ENCODE data around the gene FBLIM1.

The FBLIM1 gene

GRCh38 chr1:15808955-15809354 is 50.4 kb downstream of the FBLIM1 start:
- no peak overlapping the region for H3K4me3 ChIP-seq (ENCODE audit: insufficient read depth in 1 of 2, low read depth in 1 of 2, low read length in 2 of 2)
- no peak overlapping the region for H2BK15ac ChIP-seq (ENCODE audit: low read depth, poor library complexity, severe bottlenecking)
- H3K23ac ChIP-seq (ENCODE audit: low read length in 2 of 2) = no peak overlapping the region
- H3K27me3 ChIP-seq (ENCODE audit: control insufficient read depth in 1 of 2, insufficient read depth in 1 of 2, low read length in 2 of 2) = no peaks in the 10 kb centered on the region
- H4K8ac ChIP-seq (ENCODE audit: low read length) = no peak overlapping the region
- no peak overlapping the region for H2AK5ac ChIP-seq (ENCODE audit: low read length, severe bottlenecking)
- H3K9me3 ChIP-seq (ENCODE audit: control insufficient read depth, low read length) = no peaks in the 10 kb centered on the region
- H3K14ac ChIP-seq (ENCODE audit: low read length in 2 of 2) = no peak overlapping the region
- no peak overlapping the region for H3K4me2 ChIP-seq (ENCODE audit: low read length, poor library complexity, severe bottlenecking)
- no peaks in the 10 kb centered on the region for H3K79me1 ChIP-seq (replicated peaks; ENCODE audit: low read length, poor library complexity, severe bottlenecking)
- no peaks in the 10 kb centered on the region for H3K36me3 ChIP-seq (ENCODE audit: control insufficient read depth in 1 of 2, insufficient read depth in 2 of 2, low read depth in 1 of 2, low read length in 2 of 2)
- H3K27ac ChIP-seq (ENCODE audit: low read length, poor library complexity, severe bottlenecking) = no peak overlapping the region
- H3K9ac ChIP-seq (ENCODE audit: low read length) = no peak overlapping the region
- H2AFZ ChIP-seq (ENCODE audit: low read depth, low read length) = no peak overlapping the region
- DNase-seq = no peak
- H2BK120ac ChIP-seq (ENCODE audit: low read depth, low read length) = no peak overlapping the region
- 85% methylated on average over 1 of the region's 1 CpG for WGBS
- no peak overlapping the region for H4K91ac ChIP-seq (ENCODE audit: low read length)
- H3K4ac ChIP-seq (ENCODE audit: low read depth in 1 of 2, low read length in 2 of 2) = no peak overlapping the region
- no peak overlapping the region for H3K18ac ChIP-seq (ENCODE audit: low read depth in 1 of 2, low read length in 2 of 2)
- H3K4me1 ChIP-seq (ENCODE audit: control insufficient read depth, insufficient read depth, low read depth, low read length) = peaks cover 2% of the 10 kb centered on the region
- H2BK5ac ChIP-seq (ENCODE audit: low read depth, low read length, poor library complexity, severe bottlenecking) = no peak overlapping the region
- H2BK12ac ChIP-seq (ENCODE audit: low read length in 2 of 2) = no peak overlapping the region

GRCh38 chr1:15810073-15810472 is 51.5 kb downstream of the FBLIM1 start:
- H3K4me1 ChIP-seq (ENCODE audit: control insufficient read depth, insufficient read depth, low read depth, low read length) = peaks cover 2% of the 10 kb centered on the region
- no peak overlapping the region for H3K4me3 ChIP-seq (ENCODE audit: insufficient read depth in 1 of 2, low read depth in 1 of 2, low read length in 2 of 2)
- H2BK12ac ChIP-seq (ENCODE audit: low read length in 2 of 2) = no peak overlapping the region
- no peaks in the 10 kb centered on the region for H3K9me3 ChIP-seq (ENCODE audit: control insufficient read depth, low read length)
- H3K79me1 ChIP-seq (replicated peaks; ENCODE audit: low read length, poor library complexity, severe bottlenecking) = no peaks in the 10 kb centered on the region
- no peaks in the 10 kb centered on the region for H3K27me3 ChIP-seq (ENCODE audit: control insufficient read depth in 1 of 2, insufficient read depth in 1 of 2, low read length in 2 of 2)
- 78% methylated on average over 1 of the region's 1 CpG for WGBS
- H4K91ac ChIP-seq (ENCODE audit: low read length) = no peak overlapping the region
- no peak overlapping the region for H2BK5ac ChIP-seq (ENCODE audit: low read depth, low read length, poor library complexity, severe bottlenecking)
- no peaks in the 10 kb centered on the region for H3K36me3 ChIP-seq (ENCODE audit: control insufficient read depth in 1 of 2, insufficient read depth in 2 of 2, low read depth in 1 of 2, low read length in 2 of 2)
- DNase-seq = no peak
- H3K4ac ChIP-seq (ENCODE audit: low read depth in 1 of 2, low read length in 2 of 2) = no peak overlapping the region
- no peak overlapping the region for H3K18ac ChIP-seq (ENCODE audit: low read depth in 1 of 2, low read length in 2 of 2)
- H2AFZ ChIP-seq (ENCODE audit: low read depth, low read length) = no peak overlapping the region
- H3K23ac ChIP-seq (ENCODE audit: low read length in 2 of 2) = no peak overlapping the region
- H3K14ac ChIP-seq (ENCODE audit: low read length in 2 of 2) = no peak overlapping the region
- H3K4me2 ChIP-seq (ENCODE audit: low read length, poor library complexity, severe bottlenecking) = no peak overlapping the region
- no peak overlapping the region for H3K27ac ChIP-seq (ENCODE audit: low read length, poor library complexity, severe bottlenecking)
- no peak overlapping the region for H2BK15ac ChIP-seq (ENCODE audit: low read depth, poor library complexity, severe bottlenecking)
- no peak overlapping the region for H3K9ac ChIP-seq (ENCODE audit: low read length)
- H2AK5ac ChIP-seq (ENCODE audit: low read length, severe bottlenecking) = no peak overlapping the region
- no peak overlapping the region for H4K8ac ChIP-seq (ENCODE audit: low read length)
- no peak overlapping the region for H2BK120ac ChIP-seq (ENCODE audit: low read depth, low read length)

GRCh38 chr1:15816674-15817073 is 58.1 kb downstream of the FBLIM1 start:
- Histone ChIP-seq H2BK12ac (ENCODE audit: low read length in 2 of 2) (no peak overlapping the region), H3K14ac (ENCODE audit: low read length in 2 of 2) (no peak overlapping the region), H3K18ac (ENCODE audit: low read depth in 1 of 2, low read length in 2 of 2) (no peak overlapping the region), H3K9ac (ENCODE audit: low read length) (no peak overlapping the region), H3K36me3 (ENCODE audit: control insufficient read depth in 1 of 2, insufficient read depth in 2 of 2, low read depth in 1 of 2, low read length in 2 of 2) (no peaks in the 10 kb centered on the region), H4K8ac (ENCODE audit: low read length) (no peak overlapping the region), H3K23ac (ENCODE audit: low read length in 2 of 2) (no peak overlapping the region), H3K4me3 (ENCODE audit: insufficient read depth in 1 of 2, low read depth in 1 of 2, low read length in 2 of 2) (no peak overlapping the region), H3K9me3 (ENCODE audit: control insufficient read depth, low read length) (no peaks in the 10 kb centered on the region), H3K27me3 (ENCODE audit: control insufficient read depth in 1 of 2, insufficient read depth in 1 of 2, low read length in 2 of 2) (no peaks in the 10 kb centered on the region), H2AFZ (ENCODE audit: low read depth, low read length) (no peak overlapping the region), H3K4me1 (ENCODE audit: control insufficient read depth, insufficient read depth, low read depth, low read length) (peaks cover 2% of the 10 kb centered on the region), H3K4ac (ENCODE audit: low read depth in 1 of 2, low read length in 2 of 2) (no peak overlapping the region), H3K4me2 (ENCODE audit: low read length, poor library complexity, severe bottlenecking) (no peak overlapping the region), H2BK5ac (ENCODE audit: low read depth, low read length, poor library complexity, severe bottlenecking) (no peak overlapping the region), H2BK15ac (ENCODE audit: low read depth, poor library complexity, severe bottlenecking) (no peak overlapping the region), H3K27ac (ENCODE audit: low read length, poor library complexity, severe bottlenecking) (no peak overlapping the region), H2BK120ac (ENCODE audit: low read depth, low read length) (no peak overlapping the region), H4K91ac (ENCODE audit: low read length) (no peak overlapping the region), H3K79me1 (replicated peaks; ENCODE audit: low read length, poor library complexity, severe bottlenecking) (no peaks in the 10 kb centered on the region), H2AK5ac (ENCODE audit: low read length, severe bottlenecking) (no peak overlapping the region)
- no peak for DNase-seq
- WGBS = 100% methylated on average over 5 of the region's 5 CpGs

GRCh38 chr1:15820478-15820877 is 61.9 kb downstream of the FBLIM1 start:
- H2BK5ac ChIP-seq (ENCODE audit: low read depth, low read length, poor library complexity, severe bottlenecking) = no peak overlapping the region
- no peak overlapping the region for H2BK120ac ChIP-seq (ENCODE audit: low read depth, low read length)
- no peak overlapping the region for H3K4ac ChIP-seq (ENCODE audit: low read depth in 1 of 2, low read length in 2 of 2)
- no peaks in the 10 kb centered on the region for H3K27me3 ChIP-seq (ENCODE audit: control insufficient read depth in 1 of 2, insufficient read depth in 1 of 2, low read length in 2 of 2)
- no peak overlapping the region for H3K14ac ChIP-seq (ENCODE audit: low read length in 2 of 2)
- no peak overlapping the region for H2BK12ac ChIP-seq (ENCODE audit: low read length in 2 of 2)
- H3K9me3 ChIP-seq (ENCODE audit: control insufficient read depth, low read length) = no peaks in the 10 kb centered on the region
- no peak overlapping the region for H3K18ac ChIP-seq (ENCODE audit: low read depth in 1 of 2, low read length in 2 of 2)
- H3K4me1 ChIP-seq (ENCODE audit: control insufficient read depth, insufficient read depth, low read depth, low read length) = peaks cover 2% of the 10 kb centered on the region
- DNase-seq = no peak
- 98% methylated on average over 3 of the region's 3 CpGs for WGBS
- no peak overlapping the region for H2AK5ac ChIP-seq (ENCODE audit: low read length, severe bottlenecking)
- H3K23ac ChIP-seq (ENCODE audit: low read length in 2 of 2) = no peak overlapping the region
- no peak overlapping the region for H3K27ac ChIP-seq (ENCODE audit: low read length, poor library complexity, severe bottlenecking)
- H3K9ac ChIP-seq (ENCODE audit: low read length) = no peak overlapping the region
- no peak overlapping the region for H4K8ac ChIP-seq (ENCODE audit: low read length)
- no peak overlapping the region for H3K4me3 ChIP-seq (ENCODE audit: insufficient read depth in 1 of 2, low read depth in 1 of 2, low read length in 2 of 2)
- H2BK15ac ChIP-seq (ENCODE audit: low read depth, poor library complexity, severe bottlenecking) = no peak overlapping the region
- no peak overlapping the region for H2AFZ ChIP-seq (ENCODE audit: low read depth, low read length)
- no peaks in the 10 kb centered on the region for H3K79me1 ChIP-seq (replicated peaks; ENCODE audit: low read length, poor library complexity, severe bottlenecking)
- H3K4me2 ChIP-seq (ENCODE audit: low read length, poor library complexity, severe bottlenecking) = no peak overlapping the region
- no peaks in the 10 kb centered on the region for H3K36me3 ChIP-seq (ENCODE audit: control insufficient read depth in 1 of 2, insufficient read depth in 2 of 2, low read depth in 1 of 2, low read length in 2 of 2)
- H4K91ac ChIP-seq (ENCODE audit: low read length) = no peak overlapping the region
